ENCODE measurements around the gene SLC50A1. TPM values are rescaled to one million over a fixed set of nuclear protein-coding genes. Genes with fewer than 3 reads are reported as not detected.

The SLC50A1 gene
- total RNA-seq, 1 experiment from 2014 or later: 67.6 TPM

DNA sequence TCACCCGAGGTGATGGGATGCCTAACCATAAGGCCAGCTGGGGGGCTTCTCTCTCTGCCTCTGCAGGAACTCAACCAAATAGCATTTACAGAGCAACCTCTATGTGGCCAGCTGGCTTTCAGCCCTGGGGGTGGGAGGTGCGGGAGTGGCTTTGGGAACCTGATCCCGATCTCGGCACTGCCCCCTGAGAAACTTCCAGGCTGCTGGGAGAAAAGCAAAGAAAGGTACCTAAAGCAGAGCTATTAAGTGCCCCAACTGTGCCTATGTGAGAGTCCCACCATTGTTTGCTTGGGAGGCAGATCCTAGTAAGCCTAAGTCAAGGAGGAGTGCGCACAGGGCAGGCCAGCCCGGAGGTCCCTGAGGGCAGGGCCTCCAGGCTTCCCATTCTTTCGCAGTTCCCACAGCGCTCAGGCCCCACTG lies 30.4 kb downstream of the SLC50A1 start:
- BruUV-seq (replicated peaks): no TSS peak
- Histone ChIP-seq H3K9me2 (ENCODE audit: insufficient read depth) (no peaks in the 10 kb centered on the region), H2AFZ (no peak overlapping the region), H4K20me1 (ENCODE audit: insufficient read depth) (no peaks in the 10 kb centered on the region), H3K36me3 (ENCODE audit: low read depth) (no peaks in the 10 kb centered on the region; the same call in 1 of the 2 replicates), H3K4me1 (replicated peaks; ENCODE audit: insufficient read depth) (peaks cover 4% of the 10 kb centered on the region; the same call in 1 of the 2 replicates), H3K4me2 (no peak overlapping the region), H3K4me3 (no peak overlapping the region), H3K79me2 (ENCODE audit: low read depth) (no peaks in the 10 kb centered on the region; the same call in 1 of the 2 replicates), H3K27ac (no peak overlapping the region), H3F3A (ENCODE audit: insufficient read depth, low read depth) (peaks cover 9% of the 10 kb centered on the region; the same call in 1 of the 2 replicates), H3K27me3 (ENCODE audit: insufficient read depth, low read depth) (no peaks in the 10 kb centered on the region), H3K9me3 (ENCODE audit: insufficient read depth, low read depth) (no peaks in the 10 kb centered on the region)
- TF ChIP-seq EZH2 (IDR thresholded peaks at IDR 0.05; ENCODE audit: low read depth): no peak
- TF ChIP-seq, protein P1, sequence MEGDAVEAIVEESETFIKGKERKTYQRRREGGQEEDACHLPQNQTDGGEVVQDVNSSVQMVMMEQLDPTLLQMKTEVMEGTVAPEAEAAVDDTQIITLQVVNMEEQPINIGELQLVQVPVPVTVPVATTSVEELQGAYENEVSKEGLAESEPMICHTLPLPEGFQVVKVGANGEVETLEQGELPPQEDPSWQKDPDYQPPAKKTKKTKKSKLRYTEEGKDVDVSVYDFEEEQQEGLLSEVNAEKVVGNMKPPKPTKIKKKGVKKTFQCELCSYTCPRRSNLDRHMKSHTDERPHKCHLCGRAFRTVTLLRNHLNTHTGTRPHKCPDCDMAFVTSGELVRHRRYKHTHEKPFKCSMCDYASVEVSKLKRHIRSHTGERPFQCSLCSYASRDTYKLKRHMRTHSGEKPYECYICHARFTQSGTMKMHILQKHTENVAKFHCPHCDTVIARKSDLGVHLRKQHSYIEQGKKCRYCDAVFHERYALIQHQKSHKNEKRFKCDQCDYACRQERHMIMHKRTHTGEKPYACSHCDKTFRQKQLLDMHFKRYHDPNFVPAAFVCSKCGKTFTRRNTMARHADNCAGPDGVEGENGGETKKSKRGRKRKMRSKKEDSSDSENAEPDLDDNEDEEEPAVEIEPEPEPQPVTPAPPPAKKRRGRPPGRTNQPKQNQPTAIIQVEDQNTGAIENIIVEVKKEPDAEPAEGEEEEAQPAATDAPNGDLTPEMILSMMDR (conservative IDR thresholded peaks at IDR 0.05): no peak
- ChIA-PET CTCF (interaction anchor here (0.6 kb wide), 2 partner anchors 22 to 73 kb away, joined by 3 to 4 read pairs; no protein-coding TSS in a partner anchor), POLR2A (ENCODE audit: unreplicated experiment) (no interaction called here)
- intact Hi-C loops (cut with micrococcal nuclease; ENCODE audit: unreplicated experiment): no loop called here
- no peak for DNase-seq

DNA sequence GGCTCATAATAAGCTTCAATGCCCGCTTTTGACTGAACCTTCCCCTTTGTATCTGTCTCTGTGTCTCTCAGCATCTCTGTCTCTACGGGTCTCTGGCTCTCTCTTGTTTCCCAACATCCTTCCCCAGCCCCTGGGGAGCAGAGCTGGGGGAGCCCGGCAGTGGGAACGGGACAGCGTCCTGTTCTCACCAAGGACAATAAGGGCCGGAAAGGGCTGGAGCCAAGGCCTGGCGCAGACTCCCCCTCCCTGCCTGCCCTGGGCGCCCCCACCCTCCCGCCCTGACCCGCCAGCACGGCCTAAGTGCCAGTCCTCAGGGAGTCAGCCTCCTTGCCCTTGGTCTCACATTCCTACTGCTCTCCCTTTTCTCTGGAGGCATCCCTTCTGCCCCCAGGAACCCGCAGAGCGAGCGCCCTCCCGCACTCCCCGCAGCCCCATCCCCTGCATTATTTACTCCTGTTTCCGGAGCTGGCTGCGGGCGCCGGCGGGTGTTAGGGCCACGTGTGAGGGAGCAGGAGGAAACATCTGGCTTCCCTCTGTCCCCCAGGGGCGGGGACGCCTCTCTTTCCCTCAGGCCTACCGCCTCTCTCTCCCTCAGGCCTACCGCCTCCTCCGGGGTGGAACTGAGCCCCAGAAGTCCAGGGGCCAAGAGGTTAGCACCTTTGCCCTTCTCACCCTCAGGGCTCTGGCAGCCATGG lies 31.0 kb downstream of the SLC50A1 start:
- POLR2A ChIA-PET (ENCODE audit: unreplicated experiment): interaction anchor here (0.7 kb wide), 1 partner anchor 509 kb away, joined by 3 read pairs; no protein-coding TSS in a partner anchor
- no peak overlapping the region for H2AFZ ChIP-seq
- no TSS peak for BruUV-seq (replicated peaks)

More for the DNA sequence above, 31.0 kb downstream of the SLC50A1 start:
- H3K27me3 ChIP-seq (ENCODE audit: insufficient read depth, low read depth): no peaks in the 10 kb centered on the region
- H4K20me1 ChIP-seq (ENCODE audit: insufficient read depth): 0 out of 2 replicates have a peak, but pooled peaks cover 5% of the 10 kb centered on the region
- intact Hi-C loops (cut with micrococcal nuclease; ENCODE audit: unreplicated experiment): loop anchor here (1.0 kb wide), 3 partner anchors 54 to 80 kb away; no protein-coding TSS in a partner anchor
- H3K27ac ChIP-seq: no peak overlapping the region
- H3K36me3 ChIP-seq (ENCODE audit: low read depth): no peaks in the 10 kb centered on the region; the same call in 1 of the 2 replicates
- H3K4me2 ChIP-seq: no peak overlapping the region
- H3F3A ChIP-seq (ENCODE audit: insufficient read depth, low read depth): peaks cover 9% of the 10 kb centered on the region; the same call in 1 of the 2 replicates
- peaks cover 4% of the 10 kb centered on the region for H3K79me2 ChIP-seq (ENCODE audit: low read depth)
- TF ChIP-seq, protein P1 (conservative IDR thresholded peaks at IDR 0.05): no peak
- no peak for TF ChIP-seq EZH2 (IDR thresholded peaks at IDR 0.05; ENCODE audit: low read depth)
- H3K9me3 ChIP-seq (ENCODE audit: insufficient read depth, low read depth): no peaks in the 10 kb centered on the region
- no peaks in the 10 kb centered on the region for H3K9me2 ChIP-seq (ENCODE audit: insufficient read depth)
- peaks cover 4% of the 10 kb centered on the region; the same call in 1 of the 2 replicates for H3K4me1 ChIP-seq (replicated peaks; ENCODE audit: insufficient read depth)
- CTCF ChIA-PET: interaction anchor here (0.6 to 1.5 kb wide), 10 partner anchors 23 to 115 kb away, joined by 3 to 20 read pairs (median 4); partner anchors contain the start of genes EFNA1 and THBS3
- DNase-seq: no peak
- H3K4me3 ChIP-seq: no peak overlapping the region

All from PC-9 (cell line).